ENCODE measurements around the gene PLA2G2E.
"Not testable (repeated sequence)": the region's sequence is repeated elsewhere in the genome, so short reads cannot be mapped to it uniquely, and the experiment has no call there.

Gene PLA2G2E

DNA sequence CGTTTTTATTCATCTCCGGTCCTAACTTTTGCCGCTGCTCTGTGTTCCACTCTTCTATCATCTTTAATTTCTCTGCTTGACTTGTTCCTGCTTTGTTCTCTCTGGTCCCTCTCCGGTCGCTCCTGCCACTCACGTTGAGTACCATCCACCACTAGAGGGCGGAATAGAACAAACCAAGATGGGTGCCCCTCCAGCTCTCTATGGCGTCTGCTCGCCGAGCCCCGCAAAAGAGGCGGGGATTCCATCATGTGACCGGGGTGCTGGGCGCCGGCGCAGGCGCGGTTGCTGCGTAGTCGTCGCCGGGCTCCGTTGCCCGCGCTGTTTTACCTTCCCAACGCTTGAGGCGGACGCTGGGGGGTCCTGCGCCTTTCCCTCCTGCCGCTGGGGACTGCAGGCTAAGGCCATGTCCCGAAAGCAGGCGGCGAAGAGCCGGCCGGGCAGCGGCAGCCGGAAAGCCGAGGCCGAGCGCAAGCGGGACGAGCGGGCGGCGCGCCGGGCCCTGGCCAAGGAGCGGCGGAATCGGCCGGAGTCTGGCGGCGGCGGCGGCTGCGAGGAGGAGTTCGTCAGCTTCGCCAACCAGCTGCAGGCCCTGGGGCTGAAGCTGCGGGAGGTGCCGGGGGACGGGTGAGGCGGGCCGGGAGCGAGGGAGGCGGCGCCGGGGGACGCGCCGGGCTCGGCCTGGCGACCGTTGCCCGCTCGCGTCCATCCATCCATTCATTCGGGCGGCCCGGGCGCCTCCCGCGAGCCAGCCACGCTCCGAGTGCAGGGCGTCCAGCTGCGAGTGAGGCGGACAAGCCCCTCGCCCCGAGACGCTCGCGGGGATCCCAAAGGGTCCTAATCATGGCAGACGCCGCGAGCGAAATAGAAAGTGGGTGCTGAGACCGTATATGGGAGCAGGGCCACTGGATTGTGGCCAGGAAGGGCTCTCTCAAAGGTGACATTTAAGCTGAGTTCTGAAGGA, 41.0 kb downstream of the PLA2G2E start, which contains the start of gene OTUD3:
TSS of gene OTUD3 (plus strand) at position 285 of the 961 bp plus-strand sequence. CDS start at position 404, 119 bp downstream.
- DNase-seq (ENCODE audit: low read depth), result peak; percentile 94

- not testable (repeated sequence) for DNase-seq (ENCODE audit: low read depth)
Measured at GRCh38 chr1:19880841-19881240, 42.6 kb downstream of the PLA2G2E start.

DNA sequence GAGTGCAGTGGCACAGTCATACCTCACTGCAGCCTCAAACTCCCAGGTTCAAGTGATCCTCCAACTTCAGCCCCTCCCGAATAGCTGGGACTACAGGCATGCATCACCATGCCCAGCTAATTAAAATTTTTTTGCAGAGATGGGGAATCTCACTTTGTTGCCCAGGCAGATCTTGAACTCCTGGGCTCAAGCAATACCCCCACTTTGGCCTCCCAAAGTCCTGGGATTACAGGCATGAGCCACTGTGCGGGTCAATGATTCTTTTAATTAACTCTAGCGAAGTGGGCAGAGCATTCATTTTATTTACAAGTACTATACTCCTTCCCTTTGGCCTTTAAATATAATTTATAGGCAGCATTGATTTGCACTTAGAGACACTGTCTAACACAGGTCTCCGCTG, 43.8 kb downstream of the PLA2G2E start:
- DNase-seq (ENCODE audit: low read depth), result no peak

GRCh38 chr1:19879227-19879626, 44.2 kb downstream of the PLA2G2E start:
- no peak for DNase-seq (ENCODE audit: low read depth)

- no peak for DNase-seq (ENCODE audit: low read depth)
Measured at GRCh38 chr1:19878637-19878985, 44.8 kb downstream of the PLA2G2E start.

DNA sequence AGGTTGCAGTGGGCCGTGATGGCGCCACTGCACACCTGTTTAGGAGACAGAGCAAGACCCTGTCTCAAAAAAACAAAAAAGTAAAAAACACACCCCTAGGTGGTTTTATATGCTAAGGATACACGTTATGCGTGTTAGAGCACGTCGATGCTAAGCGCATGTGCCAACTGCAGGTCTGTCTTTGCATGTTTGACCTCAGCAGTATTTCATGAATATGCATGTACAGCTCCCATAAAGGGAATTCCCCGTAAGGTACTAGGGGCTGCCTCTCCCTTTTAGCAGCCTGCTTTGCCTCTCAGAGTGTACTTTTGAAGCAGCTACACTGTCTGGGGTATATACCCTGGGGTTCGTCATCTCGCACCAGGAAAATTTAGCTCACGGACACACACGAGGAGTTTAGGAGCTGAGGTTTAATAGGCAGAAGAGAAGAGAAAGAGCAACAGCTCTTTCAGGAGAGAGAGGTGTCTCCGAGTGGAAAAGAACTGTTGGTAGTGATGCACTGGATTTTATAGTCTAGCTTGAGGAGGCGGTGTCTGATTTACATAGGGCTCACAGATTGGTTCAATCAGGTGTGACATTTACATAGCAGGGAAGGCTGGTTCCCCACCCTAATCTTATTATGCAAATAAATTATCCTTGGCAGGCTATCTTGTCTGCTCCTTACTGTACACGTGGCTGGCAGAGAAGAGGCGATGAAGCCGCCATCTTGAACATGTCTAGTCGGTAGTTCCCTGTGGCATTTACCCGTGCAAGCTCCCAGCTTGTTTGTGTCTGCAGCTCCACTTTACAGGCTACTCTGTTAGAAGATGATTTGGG, 45.4 kb downstream of the PLA2G2E start:
- no peak for DNase-seq (ENCODE audit: low read depth)

- no peak for DNase-seq (ENCODE audit: low read depth)
Measured at GRCh38 chr1:19877181-19877750, 46.2 kb downstream of the PLA2G2E start.

DNA sequence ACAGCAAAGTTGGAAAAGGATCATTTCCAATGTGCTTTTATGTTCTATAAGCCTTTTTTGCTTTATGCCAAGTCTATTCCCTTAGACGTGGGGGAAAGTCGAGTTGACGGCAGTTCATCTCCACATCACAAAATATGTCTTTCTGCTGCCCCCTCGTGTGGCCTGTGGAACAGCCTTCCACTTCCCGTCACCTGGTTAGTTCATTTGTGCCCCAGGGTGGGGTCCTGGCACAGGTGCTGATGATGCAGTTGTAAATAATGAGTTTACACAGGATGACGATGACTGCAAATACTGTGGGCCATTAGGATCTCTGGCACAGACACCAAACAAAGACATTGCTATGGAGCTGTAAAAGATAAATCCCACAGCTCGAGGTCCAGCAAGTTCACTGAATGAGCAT, 51.2 kb downstream of the PLA2G2E start:
- DNase-seq (ENCODE audit: low read depth), result no peak
